Measurements from ENCODE around the gene PA2G4.

DNA sequence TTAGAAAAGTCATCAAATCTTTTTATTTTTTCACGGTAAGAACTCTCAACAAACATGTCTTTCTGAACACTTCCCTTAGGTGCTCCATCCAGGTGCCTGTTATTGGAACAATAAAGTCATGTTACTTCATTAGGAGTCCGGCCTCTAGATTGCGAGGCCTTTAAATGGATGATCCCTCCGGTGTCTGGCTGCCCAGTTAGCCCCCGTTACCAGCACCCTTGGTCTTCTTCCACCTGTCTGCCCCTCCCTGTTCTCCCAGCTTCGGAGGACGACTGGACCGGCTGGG lies 593 bp upstream of the PA2G4 start:
- TF ChIP-seq, protein P1, sequence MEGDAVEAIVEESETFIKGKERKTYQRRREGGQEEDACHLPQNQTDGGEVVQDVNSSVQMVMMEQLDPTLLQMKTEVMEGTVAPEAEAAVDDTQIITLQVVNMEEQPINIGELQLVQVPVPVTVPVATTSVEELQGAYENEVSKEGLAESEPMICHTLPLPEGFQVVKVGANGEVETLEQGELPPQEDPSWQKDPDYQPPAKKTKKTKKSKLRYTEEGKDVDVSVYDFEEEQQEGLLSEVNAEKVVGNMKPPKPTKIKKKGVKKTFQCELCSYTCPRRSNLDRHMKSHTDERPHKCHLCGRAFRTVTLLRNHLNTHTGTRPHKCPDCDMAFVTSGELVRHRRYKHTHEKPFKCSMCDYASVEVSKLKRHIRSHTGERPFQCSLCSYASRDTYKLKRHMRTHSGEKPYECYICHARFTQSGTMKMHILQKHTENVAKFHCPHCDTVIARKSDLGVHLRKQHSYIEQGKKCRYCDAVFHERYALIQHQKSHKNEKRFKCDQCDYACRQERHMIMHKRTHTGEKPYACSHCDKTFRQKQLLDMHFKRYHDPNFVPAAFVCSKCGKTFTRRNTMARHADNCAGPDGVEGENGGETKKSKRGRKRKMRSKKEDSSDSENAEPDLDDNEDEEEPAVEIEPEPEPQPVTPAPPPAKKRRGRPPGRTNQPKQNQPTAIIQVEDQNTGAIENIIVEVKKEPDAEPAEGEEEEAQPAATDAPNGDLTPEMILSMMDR (IDR thresholded peaks at IDR 0.05; ENCODE audit: low read depth, low read length): no peak
- no peak for TF ChIP-seq EZH2phosphoT487 (IDR thresholded peaks at IDR 0.05; ENCODE audit: low read depth)

Measured in OCI-LY3 (cell line).